ENCODE results near the gene HSPB3. TPM values are rescaled to one million over a fixed set of nuclear protein-coding genes. Genes with fewer than 3 reads are reported as not detected.
A peak's percentile ranks its signal among the peaks of the same experiment; 100 is the strongest.

Gene HSPB3
- total RNA-seq, 2 donors from 2014 or later = 338 to 442 TPM

- DNase-seq (ENCODE audit: low spot score) = no peak
- Histone ChIP-seq H3K36me3 (no peaks in the 10 kb centered on the region), H3K9me3 (no peaks in the 10 kb centered on the region), H3K27ac (peak overlapping the region; percentile 79 to 96), H3K27me3 (no peaks in the 10 kb centered on the region), H3K4me3 (peak overlapping the region; percentile 44 to 53), H3K4me1 (peaks cover 0 to 9% of the 10 kb centered on the region in 2 donors)
- no peak for TF ChIP-seq CTCF (IDR thresholded peaks at IDR 0.05)
Measured at GRCh38 chr5:54458221-54458620, 2.7 kb downstream of the HSPB3 start.

- Histone ChIP-seq H3K4me3 (no peak overlapping the region), H3K36me3 (no peaks in the 10 kb centered on the region), H3K4me1 (peaks cover 0 to 9% of the 10 kb centered on the region in 2 donors), H3K27me3 (no peaks in the 10 kb centered on the region), H3K9me3 (no peaks in the 10 kb centered on the region), H3K27ac (peak overlapping the region; percentile 79 to 96)
- no peak for DNase-seq (ENCODE audit: low spot score)
- no peak for TF ChIP-seq CTCF (IDR thresholded peaks at IDR 0.05)
Measured at GRCh38 chr5:54460181-54460919, 4.9 kb downstream of the HSPB3 start.

GRCh38 chr5:54462281-54462680 is 6.8 kb downstream of the HSPB3 start:
- H3K36me3 ChIP-seq = no peaks in the 10 kb centered on the region
- no peak for TF ChIP-seq CTCF (IDR thresholded peaks at IDR 0.05)
- H3K27me3 ChIP-seq = no peaks in the 10 kb centered on the region
- H3K4me1 ChIP-seq = peaks cover 0 to 9% of the 10 kb centered on the region in 2 donors
- no peaks in the 10 kb centered on the region for H3K9me3 ChIP-seq
- H3K4me3 ChIP-seq = no peak overlapping the region
- DNase-seq (ENCODE audit: low spot score) = no peak
- H3K27ac ChIP-seq = peak overlapping the region; percentile 7 to 14

GRCh38 chr5:54463713-54464112 is 8.2 kb downstream of the HSPB3 start:
- H3K4me1 ChIP-seq = peaks cover 0 to 9% of the 10 kb centered on the region in 2 donors
- no peak for TF ChIP-seq CTCF (IDR thresholded peaks at IDR 0.05)
- peak overlapping the region in 1 of 2 donors; percentile 51 for H3K27ac ChIP-seq
- H3K27me3 ChIP-seq = no peaks in the 10 kb centered on the region
- no peak overlapping the region for H3K4me3 ChIP-seq
- no peaks in the 10 kb centered on the region for H3K36me3 ChIP-seq
- no peaks in the 10 kb centered on the region for H3K9me3 ChIP-seq
- DNase-seq (ENCODE audit: low spot score) = no peak

- Histone ChIP-seq H3K9me3 (no peaks in the 10 kb centered on the region), H3K4me1 (peaks cover 0 to 11% of the 10 kb centered on the region in 2 donors), H3K36me3 (no peaks in the 10 kb centered on the region), H3K27ac (peak overlapping the region; percentile 31 to 52), H3K27me3 (no peaks in the 10 kb centered on the region), H3K4me3 (peak overlapping the region in 1 of 2 donors; percentile 34)
- DNase-seq (ENCODE audit: low spot score) = no peak
- no peak for TF ChIP-seq CTCF (IDR thresholded peaks at IDR 0.05)
Measured at GRCh38 chr5:54469622-54470021, 14.1 kb downstream of the HSPB3 start.

Data from right atrium auricular region (tissue), 2 donors.